GM21529 (cell line): ENCODE data around the gene LIMS4.
"Not testable (repeated sequence)": the region's sequence is repeated elsewhere in the genome, so short reads cannot be mapped to it uniquely, and the experiment has no call there.

ENCODE experiments used
- ATAC-seq: cut with Tn5 transposase; IDR thresholded peaks from one replicate; pipeline ENCODE4 v1.9.1; 2021; ENCODE audit not compliant: unreplicated experiment

LIMS4 gene

GRCh38 chr2:110472171-110473058 is at the start of gene LIMS4:
Gene LIMS4 (minus strand): TSS chr2:110472816. CDS start chr2:110472778, 38 bp downstream.
- not testable (repeated sequence) for ATAC-seq

- peak; percentile 96 for ATAC-seq
Observed at GRCh38 chr2:110499755-110500377, 27.2 kb upstream of the LIMS4 start.

- not testable (repeated sequence) for ATAC-seq
Observed at GRCh38 chr2:110496027-110496426, 23.4 kb upstream of the LIMS4 start.

GRCh38 chr2:110494488-110494887 is 21.9 kb upstream of the LIMS4 start:
- ATAC-seq = not testable (repeated sequence)

- ATAC-seq = not testable (repeated sequence)
Observed at GRCh38 chr2:110488991-110489390, 16.4 kb upstream of the LIMS4 start.

GRCh38 chr2:110482697-110483096 is 10.1 kb upstream of the LIMS4 start:
- not testable (repeated sequence) for ATAC-seq

GRCh38 chr2:110481200-110481599 is 8.6 kb upstream of the LIMS4 start:
- ATAC-seq = not testable (repeated sequence)

GRCh38 chr2:110480084-110480483 is 7.5 kb upstream of the LIMS4 start:
- not testable (repeated sequence) for ATAC-seq

GRCh38 chr2:110477370-110477769 is 4.8 kb upstream of the LIMS4 start:
- ATAC-seq = not testable (repeated sequence)

- not testable (repeated sequence) for ATAC-seq
Observed at GRCh38 chr2:110476952-110477351, 4.3 kb upstream of the LIMS4 start.

- ATAC-seq = not testable (repeated sequence)
Observed at GRCh38 chr2:110475627-110476359, 3.2 kb upstream of the LIMS4 start.

- peak; percentile 97 for ATAC-seq
Observed at GRCh38 chr2:110474898-110475297, 2.3 kb upstream of the LIMS4 start.

GRCh38 chr2:110473059-110473358 is 393 bp upstream of the LIMS4 start:
- not testable (repeated sequence) for ATAC-seq

- not testable (repeated sequence) for ATAC-seq
Observed at GRCh38 chr2:110468921-110469320, 3.7 kb downstream of the LIMS4 start.

GRCh38 chr2:110465312-110465711 is 7.3 kb downstream of the LIMS4 start:
- peak; percentile 96 for ATAC-seq

- not testable (repeated sequence) for ATAC-seq
Observed at GRCh38 chr2:110462458-110462857, 10.2 kb downstream of the LIMS4 start.

- ATAC-seq = not testable (repeated sequence)
Observed at GRCh38 chr2:110460318-110460717, 12.3 kb downstream of the LIMS4 start.

- ATAC-seq = not testable (repeated sequence)
Observed at GRCh38 chr2:110457214-110457590, 15.4 kb downstream of the LIMS4 start.

GRCh38 chr2:110456291-110457213 is 16.1 kb downstream of the LIMS4 start:
- ATAC-seq = not testable (repeated sequence)

GRCh38 chr2:110455080-110455670 is 17.4 kb downstream of the LIMS4 start:
- ATAC-seq = not testable (repeated sequence)
